HG03460 (cell line): ENCODE results near the gene SYT1.

ENCODE experiments used
- ATAC-seq: cut with Tn5 transposase; IDR thresholded peaks from one replicate; pipeline ENCODE4 v1.9.1; 2021; ENCODE audit not compliant: unreplicated experiment

Gene SYT1

GRCh38 chr12:79331870-79332269 lies 467.3 kb downstream of the SYT1 start:
- no peak for ATAC-seq

GRCh38 chr12:79333144-79333543 lies 468.6 kb downstream of the SYT1 start:
- no peak for ATAC-seq

GRCh38 chr12:79337662-79338290 lies 473.2 kb downstream of the SYT1 start:
- ATAC-seq, result no peak

GRCh38 chr12:79344855-79345847 lies 480.6 kb downstream of the SYT1 start:
- peak; percentile 83 for ATAC-seq

- ATAC-seq, result no peak
Observed at GRCh38 chr12:79347866-79348265, 483.3 kb downstream of the SYT1 start.

GRCh38 chr12:79351251-79351650 lies 486.7 kb downstream of the SYT1 start:
- no peak for ATAC-seq

- no peak for ATAC-seq
Observed at GRCh38 chr12:79356216-79356615, 491.6 kb downstream of the SYT1 start.

GRCh38 chr12:79357048-79357447 lies 492.5 kb downstream of the SYT1 start:
- no peak for ATAC-seq

GRCh38 chr12:79358716-79359300 lies 494.2 kb downstream of the SYT1 start:
- no peak for ATAC-seq

- no peak for ATAC-seq
Observed at GRCh38 chr12:79360286-79360685, 495.7 kb downstream of the SYT1 start.

- ATAC-seq, result no peak
Observed at GRCh38 chr12:79360936-79361335, 496.4 kb downstream of the SYT1 start.

GRCh38 chr12:79364197-79364596 lies 499.6 kb downstream of the SYT1 start:
- ATAC-seq, result no peak

GRCh38 chr12:79366374-79366773 lies 501.8 kb downstream of the SYT1 start:
- no peak for ATAC-seq

- ATAC-seq, result no peak
Observed at GRCh38 chr12:79367032-79367589, 502.5 kb downstream of the SYT1 start.

- ATAC-seq, result no peak
Observed at GRCh38 chr12:79370021-79370420, 505.4 kb downstream of the SYT1 start.

- ATAC-seq, result no peak
Observed at GRCh38 chr12:79371226-79371625, 506.7 kb downstream of the SYT1 start.

- peak; percentile 64 for ATAC-seq
Observed at GRCh38 chr12:79373896-79374499, 509.4 kb downstream of the SYT1 start.

GRCh38 chr12:79374545-79374944 lies 510.0 kb downstream of the SYT1 start:
- no peak for ATAC-seq

GRCh38 chr12:79375050-79375449 lies 510.5 kb downstream of the SYT1 start:
- no peak for ATAC-seq

- no peak for ATAC-seq
Observed at GRCh38 chr12:79378496-79378895, 513.9 kb downstream of the SYT1 start.

- ATAC-seq, result no peak
Observed at GRCh38 chr12:79380402-79380801, 515.8 kb downstream of the SYT1 start.
